Measurements from ENCODE around the gene PPFIBP2. TPM values are rescaled to one million over a fixed set of nuclear protein-coding genes. Genes with fewer than 3 reads are reported as not detected.

Gene PPFIBP2
- total RNA-seq, 1 donor, result 28.9 TPM

DNA sequence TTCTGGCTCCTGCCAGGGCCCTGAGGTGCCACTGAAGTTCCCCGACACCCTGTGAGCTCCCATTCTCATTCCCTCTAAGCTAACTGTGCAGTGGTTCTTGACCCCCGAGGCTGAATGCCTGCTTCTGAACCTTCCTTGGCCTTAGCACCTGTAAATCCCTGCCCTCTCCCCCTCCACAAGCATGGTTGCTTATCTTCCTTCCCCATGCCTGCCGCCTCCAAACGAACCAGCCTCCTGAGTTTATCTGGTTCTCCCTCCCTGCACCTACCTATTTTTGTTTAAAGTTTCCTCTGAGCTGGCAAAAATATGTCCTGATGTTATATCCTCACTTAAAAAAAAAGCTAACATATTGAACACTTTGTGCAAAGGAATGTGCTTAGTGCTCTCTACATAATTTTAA, 33.9 kb downstream of the PPFIBP2 start:
- Histone ChIP-seq H3K9me3 (ENCODE audit: low read depth, low read length) (no peaks in the 10 kb centered on the region), H3K27me3 (ENCODE audit: insufficient read depth, low read length) (no peaks in the 10 kb centered on the region)

DNA sequence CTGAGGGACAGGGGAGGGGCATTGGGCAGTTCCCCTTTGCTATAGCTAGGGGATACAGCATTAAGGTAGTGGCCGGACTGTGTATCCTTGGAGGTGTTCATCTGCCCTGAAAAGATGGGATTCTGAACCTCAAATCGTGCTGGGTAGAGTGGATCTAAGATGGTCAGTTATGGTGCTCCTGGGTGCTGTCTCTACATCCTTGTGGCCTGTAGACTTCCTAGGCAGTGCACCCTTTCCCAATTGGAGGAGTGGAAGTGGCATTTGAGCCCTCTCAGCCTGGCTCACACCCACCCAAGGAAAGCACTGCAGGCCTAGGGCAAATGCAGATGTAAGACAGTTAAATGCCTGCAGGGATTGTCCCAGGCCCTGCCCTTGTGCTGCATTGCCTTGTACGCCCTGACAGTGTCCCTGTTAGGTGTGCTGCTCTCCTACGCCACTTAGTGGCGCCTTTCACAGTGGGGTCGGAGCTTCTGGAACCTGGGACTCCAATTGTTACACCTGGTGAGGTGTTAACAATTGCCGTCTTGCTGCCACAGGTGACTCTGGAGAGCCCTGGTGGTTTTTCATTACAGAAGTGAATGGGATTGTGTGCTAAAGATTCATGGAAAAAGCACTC, 35.0 kb downstream of the PPFIBP2 start:
- no peaks in the 10 kb centered on the region for H3K4me1 ChIP-seq (ENCODE audit: insufficient read depth, low read length)
- H3K4me3 ChIP-seq (ENCODE audit: low read length), result no peak overlapping the region
- no peaks in the 10 kb centered on the region for H3K9me3 ChIP-seq (ENCODE audit: low read depth, low read length)
- no peaks in the 10 kb centered on the region for H3K27me3 ChIP-seq (ENCODE audit: insufficient read depth, low read length)

More for the DNA sequence above, 33.9 kb downstream of the PPFIBP2 start:
- H3K4me1 ChIP-seq (ENCODE audit: insufficient read depth, low read length), result no peaks in the 10 kb centered on the region
- H3K4me3 ChIP-seq (ENCODE audit: low read length), result no peak overlapping the region

DNA sequence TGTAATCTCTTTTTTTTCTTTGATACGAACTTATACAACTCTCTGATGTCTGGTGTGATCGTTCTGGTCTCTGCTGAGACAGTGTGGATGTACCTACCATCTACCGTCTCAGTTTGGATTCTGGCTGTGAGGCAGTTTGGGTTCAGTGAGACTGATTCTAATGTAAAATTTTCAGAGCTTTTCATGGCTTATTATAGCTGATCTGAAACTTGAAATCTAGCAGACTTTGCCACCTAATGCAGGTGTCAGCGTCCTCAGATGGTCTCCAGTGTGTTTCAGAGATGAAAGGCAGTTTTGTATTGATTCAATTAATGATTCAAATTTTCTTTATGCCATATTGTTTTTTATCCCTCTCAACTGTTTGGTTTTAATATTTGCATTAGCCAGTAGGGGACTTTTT, 35.9 kb downstream of the PPFIBP2 start:
- no peak overlapping the region for H3K4me3 ChIP-seq (ENCODE audit: low read length)
- H3K27me3 ChIP-seq (ENCODE audit: insufficient read depth, low read length), result no peaks in the 10 kb centered on the region
- no peaks in the 10 kb centered on the region for H3K9me3 ChIP-seq (ENCODE audit: low read depth, low read length)
- H3K4me1 ChIP-seq (ENCODE audit: insufficient read depth, low read length), result no peaks in the 10 kb centered on the region

DNA sequence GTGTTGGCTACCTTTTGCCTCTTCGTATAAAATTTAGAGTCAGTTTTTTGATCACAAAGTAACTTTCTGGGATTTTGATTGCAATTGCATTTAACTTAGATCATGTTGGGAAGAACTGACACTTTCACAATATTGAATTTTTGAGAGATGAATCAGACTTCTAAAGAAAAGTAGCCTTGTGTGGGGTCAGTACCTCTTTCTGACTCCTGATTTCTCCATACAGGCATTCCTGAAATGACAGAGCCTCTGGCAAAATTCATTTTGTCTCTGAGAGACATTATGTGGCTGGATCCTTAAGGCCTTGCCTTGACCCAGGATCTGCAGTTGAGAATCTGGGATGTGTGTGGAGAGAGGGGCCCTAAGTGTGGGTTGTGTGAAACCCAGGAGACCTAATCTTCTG, 37.8 kb downstream of the PPFIBP2 start:
- no peaks in the 10 kb centered on the region for H3K27me3 ChIP-seq (ENCODE audit: insufficient read depth, low read length)
- no peaks in the 10 kb centered on the region for H3K9me3 ChIP-seq (ENCODE audit: low read depth, low read length)
- H3K4me3 ChIP-seq (ENCODE audit: low read length), result no peak overlapping the region
- H3K4me1 ChIP-seq (ENCODE audit: insufficient read depth, low read length), result no peaks in the 10 kb centered on the region

DNA sequence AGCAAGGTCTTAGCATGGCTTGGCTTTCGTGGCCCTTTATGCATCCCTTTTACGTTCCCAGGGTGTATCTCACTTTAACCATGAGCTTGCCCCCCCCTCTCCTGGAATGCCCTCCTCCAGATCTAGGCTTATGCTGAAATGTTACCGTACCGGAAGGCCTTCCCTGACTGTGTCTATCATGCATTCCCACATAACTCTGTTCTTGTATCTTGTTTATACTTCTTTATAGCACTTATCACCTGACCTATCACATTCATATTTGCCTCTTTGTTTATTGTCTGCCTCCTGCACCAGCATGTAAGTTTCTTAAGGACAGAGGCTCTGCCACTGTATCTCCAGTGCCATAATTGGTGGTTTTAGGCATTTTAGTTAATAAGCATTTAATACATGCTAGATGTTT, 38.9 kb downstream of the PPFIBP2 start:
- H3K9me3 ChIP-seq (ENCODE audit: low read depth, low read length), result no peaks in the 10 kb centered on the region
- H3K27me3 ChIP-seq (ENCODE audit: insufficient read depth, low read length), result no peaks in the 10 kb centered on the region
- H3K4me1 ChIP-seq (ENCODE audit: insufficient read depth, low read length), result no peaks in the 10 kb centered on the region
- no peak overlapping the region for H3K4me3 ChIP-seq (ENCODE audit: low read length)

DNA sequence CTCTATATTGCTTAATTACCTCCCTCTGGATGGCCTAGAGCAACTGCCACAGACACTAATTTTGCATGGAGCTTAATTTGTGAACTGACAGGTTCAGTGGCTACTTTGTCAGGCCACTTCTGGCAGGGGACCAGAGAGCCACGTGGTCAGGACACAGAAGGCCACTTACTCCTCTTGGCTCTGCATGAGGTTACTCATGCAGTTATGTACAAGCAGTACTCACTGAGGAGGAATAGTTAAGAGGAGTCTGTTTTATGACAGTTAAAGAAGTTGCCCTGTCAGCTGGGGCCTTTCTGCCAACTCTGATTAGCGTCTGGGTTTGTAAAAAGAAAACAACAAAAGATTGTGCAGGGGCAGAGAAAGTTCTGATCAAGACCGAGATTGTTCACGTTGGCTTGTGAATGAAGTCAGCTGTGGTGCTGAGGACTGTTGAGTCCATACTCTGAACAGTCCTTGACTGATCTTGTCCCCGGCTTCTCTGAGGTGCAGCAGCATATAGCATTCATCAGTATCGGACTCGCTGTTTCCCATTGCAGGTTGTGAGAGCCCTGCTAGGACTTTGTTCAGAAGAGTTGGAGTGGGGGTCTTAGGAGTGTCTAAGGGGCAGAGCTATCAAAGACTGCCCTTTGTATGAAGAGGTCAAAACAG, 41.4 kb downstream of the PPFIBP2 start:
- no peaks in the 10 kb centered on the region for H3K9me3 ChIP-seq (ENCODE audit: low read depth, low read length)
- no peak overlapping the region for H3K4me3 ChIP-seq (ENCODE audit: low read length)
- no peaks in the 10 kb centered on the region for H3K4me1 ChIP-seq (ENCODE audit: insufficient read depth, low read length)
- H3K27me3 ChIP-seq (ENCODE audit: insufficient read depth, low read length), result no peaks in the 10 kb centered on the region

DNA sequence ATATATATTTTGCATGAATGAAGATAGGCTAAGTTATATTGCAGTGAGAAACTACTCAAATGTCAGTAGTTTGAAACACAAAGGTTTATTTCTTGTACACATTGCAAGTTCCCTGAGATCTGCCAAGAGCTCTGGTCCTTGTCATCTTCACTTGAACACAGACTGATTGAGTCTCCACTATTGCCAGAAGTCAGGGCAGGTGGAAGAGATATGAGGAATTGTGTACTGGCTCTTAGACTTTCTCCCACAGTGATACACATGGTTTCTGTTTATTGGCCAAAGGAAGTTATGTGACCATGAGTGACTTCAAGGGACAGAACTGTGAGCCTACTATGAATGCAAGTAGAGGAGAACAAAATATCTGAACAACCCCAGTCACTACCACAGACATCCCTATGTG, 44.2 kb downstream of the PPFIBP2 start:
- no peak overlapping the region for H3K4me3 ChIP-seq (ENCODE audit: low read length)
- no peaks in the 10 kb centered on the region for H3K9me3 ChIP-seq (ENCODE audit: low read depth, low read length)
- H3K27me3 ChIP-seq (ENCODE audit: insufficient read depth, low read length), result no peaks in the 10 kb centered on the region
- H3K4me1 ChIP-seq (ENCODE audit: insufficient read depth, low read length), result no peaks in the 10 kb centered on the region

DNA sequence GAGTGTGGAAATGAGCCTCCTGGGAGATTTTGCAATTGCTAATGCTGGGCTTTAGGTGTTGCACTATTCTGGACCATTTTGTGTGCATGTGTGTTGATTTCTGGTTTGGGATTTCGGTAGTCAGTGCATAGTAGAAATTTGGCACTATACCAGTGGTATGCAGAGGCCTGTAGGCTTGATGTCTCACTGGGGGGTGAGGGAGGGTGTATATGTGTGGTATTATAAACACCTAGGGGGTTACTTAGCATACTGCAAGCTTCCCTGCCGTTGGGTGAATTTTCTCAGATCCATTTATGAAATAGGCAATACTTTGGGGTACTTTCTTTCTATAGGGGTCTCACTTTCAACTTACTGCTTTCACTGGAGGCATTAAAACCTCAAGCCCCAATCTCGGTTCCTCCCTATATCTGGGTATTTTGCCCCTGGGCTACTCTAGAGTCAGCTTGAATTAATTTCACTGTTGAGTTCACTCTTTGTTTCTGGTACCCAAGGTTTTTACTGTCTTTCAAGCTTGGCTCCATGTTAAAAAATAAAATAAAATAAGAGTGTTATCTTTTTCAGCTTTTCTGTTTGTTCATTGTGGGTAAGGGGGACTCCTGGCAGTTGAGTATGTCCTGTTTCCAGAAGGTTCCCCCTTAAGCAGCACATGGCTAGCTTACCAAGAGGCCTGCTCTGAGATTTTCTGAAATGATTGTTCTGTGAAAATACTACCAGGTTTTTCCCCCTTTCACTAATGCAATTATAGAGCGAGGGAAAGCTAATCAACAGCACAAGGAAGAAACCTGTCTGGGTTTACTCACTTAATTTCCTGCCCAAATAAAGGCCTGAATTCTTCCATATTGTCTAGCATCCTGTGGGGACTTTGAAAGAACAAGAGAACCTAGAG, 45.8 kb downstream of the PPFIBP2 start:
- Histone ChIP-seq H3K4me1 (ENCODE audit: insufficient read depth, low read length) (no peaks in the 10 kb centered on the region), H3K27me3 (ENCODE audit: insufficient read depth, low read length) (no peaks in the 10 kb centered on the region), H3K9me3 (ENCODE audit: low read depth, low read length) (no peaks in the 10 kb centered on the region), H3K4me3 (ENCODE audit: low read length) (no peak overlapping the region)

DNA sequence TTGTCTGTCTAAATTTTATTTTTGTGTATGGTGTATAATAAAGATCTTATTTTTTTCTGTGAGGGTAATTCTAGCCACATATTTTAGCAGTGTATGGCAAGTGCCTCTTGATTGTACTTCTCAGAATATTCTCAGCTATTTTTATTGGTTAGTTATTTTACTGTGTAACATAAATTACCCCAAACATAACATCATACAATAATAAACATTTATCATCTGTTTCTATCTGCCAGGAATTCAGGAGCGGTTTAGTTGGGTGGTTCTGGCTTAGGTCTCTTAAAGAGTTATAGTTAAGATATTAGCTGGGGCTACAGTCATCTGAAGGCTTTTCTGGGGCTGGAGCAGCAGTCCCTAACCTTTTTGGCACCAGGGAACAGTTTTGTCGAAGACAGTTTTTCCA, 47.8 kb downstream of the PPFIBP2 start:
- no peak overlapping the region for H3K4me3 ChIP-seq (ENCODE audit: low read length)
- H3K4me1 ChIP-seq (ENCODE audit: insufficient read depth, low read length), result no peaks in the 10 kb centered on the region
- no peaks in the 10 kb centered on the region for H3K27me3 ChIP-seq (ENCODE audit: insufficient read depth, low read length)
- H3K9me3 ChIP-seq (ENCODE audit: low read depth, low read length), result no peaks in the 10 kb centered on the region

DNA sequence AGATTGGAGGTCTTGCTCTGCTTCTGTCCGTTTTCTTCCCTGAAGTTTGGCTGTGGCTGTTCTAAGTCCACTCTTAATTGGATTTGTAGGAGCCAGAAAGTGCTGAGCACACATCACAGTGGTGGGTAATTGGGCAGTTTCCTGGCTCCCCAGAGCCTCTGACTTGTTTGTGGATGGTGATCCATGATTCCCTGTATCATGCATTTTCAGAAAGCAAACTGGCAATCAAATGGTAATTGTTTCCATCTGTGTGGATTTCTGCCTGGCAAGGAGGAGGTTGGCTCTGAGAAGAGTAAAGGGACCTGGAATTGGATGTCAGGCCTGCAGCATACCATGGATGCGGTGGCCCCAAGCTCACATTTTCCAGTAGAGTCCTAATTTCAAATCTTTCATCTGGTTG, 49.5 kb downstream of the PPFIBP2 start:
- Histone ChIP-seq H3K4me3 (ENCODE audit: low read length) (no peak overlapping the region), H3K27me3 (ENCODE audit: insufficient read depth, low read length) (no peaks in the 10 kb centered on the region), H3K4me1 (ENCODE audit: insufficient read depth, low read length) (no peaks in the 10 kb centered on the region), H3K9me3 (ENCODE audit: low read depth, low read length) (no peaks in the 10 kb centered on the region)

DNA sequence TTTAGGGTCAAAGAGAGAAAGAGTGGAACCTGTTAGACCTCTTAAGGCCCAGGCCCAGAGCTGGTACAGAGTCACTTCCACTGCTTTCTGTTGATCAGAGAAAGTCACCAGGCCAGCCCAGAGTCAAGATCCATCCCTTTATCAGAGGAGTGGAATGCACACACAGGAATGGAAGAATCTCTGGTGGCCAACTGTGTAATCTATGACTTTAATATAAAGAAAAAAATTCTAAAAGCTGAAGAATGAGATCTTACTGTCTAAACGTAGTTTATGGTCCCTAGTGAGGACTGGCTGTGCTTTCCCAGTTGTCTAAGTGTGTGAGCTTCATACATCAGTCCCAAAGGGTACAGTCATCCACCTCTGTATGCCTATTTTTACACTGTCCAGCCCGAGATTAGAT, 51.0 kb downstream of the PPFIBP2 start:
- Histone ChIP-seq H3K9me3 (ENCODE audit: low read depth, low read length) (no peaks in the 10 kb centered on the region), H3K27me3 (ENCODE audit: insufficient read depth, low read length) (no peaks in the 10 kb centered on the region), H3K4me1 (ENCODE audit: insufficient read depth, low read length) (no peaks in the 10 kb centered on the region), H3K4me3 (ENCODE audit: low read length) (no peak overlapping the region)

DNA sequence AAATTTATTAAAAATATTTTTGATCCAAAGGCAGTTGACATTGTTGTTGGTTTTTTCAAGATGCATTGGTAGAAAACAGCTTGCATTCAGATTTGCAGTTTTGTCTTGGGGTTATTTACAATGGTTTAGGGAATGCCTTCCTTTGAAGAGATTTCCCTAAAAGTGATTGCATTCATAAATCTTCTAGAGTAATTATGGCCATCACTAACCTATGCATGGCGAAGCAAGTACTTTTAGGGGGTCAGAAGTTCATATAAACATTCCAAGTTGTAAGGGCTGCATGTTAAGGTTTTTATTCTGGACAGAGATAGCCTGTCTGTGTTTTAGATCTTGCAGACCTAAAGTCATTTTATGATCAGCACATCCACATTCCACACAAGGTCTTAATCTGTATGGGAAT, 53.5 kb downstream of the PPFIBP2 start:
- H3K27me3 ChIP-seq (ENCODE audit: insufficient read depth, low read length), result no peaks in the 10 kb centered on the region
- no peaks in the 10 kb centered on the region for H3K4me1 ChIP-seq (ENCODE audit: insufficient read depth, low read length)
- no peak overlapping the region for H3K4me3 ChIP-seq (ENCODE audit: low read length)
- no peaks in the 10 kb centered on the region for H3K9me3 ChIP-seq (ENCODE audit: low read depth, low read length)

DNA sequence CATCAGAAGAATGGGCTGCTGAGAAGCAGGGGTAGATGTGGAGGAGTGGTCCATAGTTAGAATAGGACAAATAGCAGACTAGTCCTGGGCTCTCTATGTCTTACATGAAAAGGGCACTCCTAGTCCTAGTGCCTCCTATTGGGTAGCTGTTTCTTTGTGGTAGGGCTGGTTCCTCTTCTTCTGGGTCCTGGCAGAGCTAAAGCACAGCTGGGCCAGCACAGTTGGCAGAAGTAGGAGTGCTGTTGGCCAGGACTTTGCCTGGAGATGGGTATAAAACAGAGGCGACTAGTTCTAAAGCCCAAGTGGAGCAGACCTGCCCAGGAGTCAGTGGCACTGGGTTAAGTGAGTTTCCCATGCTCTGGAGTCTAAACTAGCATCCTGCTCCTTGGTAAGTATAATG, 55.2 kb downstream of the PPFIBP2 start:
- Histone ChIP-seq H3K4me3 (ENCODE audit: low read length) (no peak overlapping the region), H3K4me1 (ENCODE audit: insufficient read depth, low read length) (no peaks in the 10 kb centered on the region), H3K9me3 (ENCODE audit: low read depth, low read length) (no peaks in the 10 kb centered on the region), H3K27me3 (ENCODE audit: insufficient read depth, low read length) (no peaks in the 10 kb centered on the region)

DNA sequence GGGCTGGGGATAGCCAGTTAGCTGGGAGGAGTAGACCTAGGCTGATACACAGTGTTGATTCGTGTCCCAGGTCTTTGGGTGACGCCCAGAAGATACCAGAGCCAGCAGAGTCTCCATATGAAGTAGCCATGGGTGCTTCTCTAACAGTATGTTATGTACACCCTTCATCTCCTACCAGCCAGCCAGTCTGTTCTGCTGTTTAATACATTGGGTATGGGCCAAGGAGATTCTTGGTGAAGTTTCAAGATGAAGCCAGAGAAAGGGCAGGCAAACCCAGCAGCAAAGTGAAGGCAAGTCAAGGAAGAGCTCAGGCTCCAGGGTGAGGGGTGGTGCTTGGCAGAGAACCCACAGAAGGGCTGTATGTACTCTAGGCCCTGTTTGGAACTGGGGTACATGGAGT, 56.4 kb downstream of the PPFIBP2 start:
- no peaks in the 10 kb centered on the region for H3K9me3 ChIP-seq (ENCODE audit: low read depth, low read length)
- H3K27me3 ChIP-seq (ENCODE audit: insufficient read depth, low read length), result no peaks in the 10 kb centered on the region
- H3K4me3 ChIP-seq (ENCODE audit: low read length), result no peak overlapping the region
- H3K4me1 ChIP-seq (ENCODE audit: insufficient read depth, low read length), result no peaks in the 10 kb centered on the region

DNA sequence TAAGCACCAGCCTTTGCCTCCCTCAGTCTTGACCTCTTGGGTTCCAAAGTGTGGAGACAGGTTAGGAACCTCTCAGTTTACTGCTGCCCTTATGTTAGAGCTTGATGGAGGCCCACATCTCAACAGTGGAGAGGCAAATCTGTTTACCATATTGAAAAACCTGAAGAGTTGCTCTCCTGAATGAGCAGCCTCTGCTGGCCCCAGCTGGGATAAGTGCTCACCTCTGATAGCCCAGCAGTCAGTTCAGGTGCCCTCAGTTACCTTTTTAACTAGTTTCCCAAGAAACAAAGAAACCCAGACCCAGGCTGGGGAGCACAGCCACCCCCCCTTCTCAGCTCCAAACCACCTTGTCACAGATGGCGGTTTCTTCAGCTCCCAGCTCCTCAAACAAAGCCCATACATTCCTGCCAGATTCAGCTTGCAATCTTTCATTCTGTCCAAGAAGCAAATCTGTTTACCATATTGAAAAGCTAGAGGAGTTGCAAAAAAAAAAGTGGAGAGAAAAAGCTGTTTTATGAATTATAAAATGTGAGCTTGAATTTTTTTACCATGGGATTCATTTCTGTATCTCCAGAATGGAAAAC, 57.2 kb downstream of the PPFIBP2 start:
- H3K4me1 ChIP-seq (ENCODE audit: insufficient read depth, low read length), result peaks cover 6% of the 10 kb centered on the region
- peaks cover 4% of the 10 kb centered on the region for H3K27me3 ChIP-seq (ENCODE audit: insufficient read depth, low read length)
- no peak overlapping the region for H3K4me3 ChIP-seq (ENCODE audit: low read length)

More for the DNA sequence above, 57.2 kb downstream of the PPFIBP2 start:
- no peaks in the 10 kb centered on the region for H3K9me3 ChIP-seq (ENCODE audit: low read depth, low read length)
